Lower leg skin (tissue), 4 donors: Measurements from ENCODE around the gene ARHGEF16. TPM values are rescaled to one million over a fixed set of nuclear protein-coding genes. Genes with fewer than 3 reads are reported as not detected.
A peak's percentile ranks its signal among the peaks of the same experiment; 100 is the strongest.

Experiments used
- DNase-seq, 2 donors: peaks; one replicate each; pipeline ENCODE4 v3.0.0-alpha.2; 2019; ENCODE audit warnings: low spot score in 2 of 2
- H3K4me3 ChIP-seq: fragments of 200-600 bp; sonication (generic); 2 replicates; pipeline ENCODE4 v1.5.1; 2017; ENCODE audit warnings: mild to moderate bottlenecking, low read depth; ENCODE audit not compliant: poor library complexity, severe bottlenecking
- CTCF ChIP-seq, 3 donors: fragments of 450-650 bp; IDR thresholded peaks; one replicate each; pipeline ENCODE4 v1.5.1; 2016; ENCODE audit warnings: antibody characterized with exemption in 3 of 3, mild to moderate bottlenecking in 3 of 3, moderate library complexity in 2 of 3
- POLR2A ChIP-seq, 2 donors: fragments of 450-650 bp; IDR thresholded peaks; one replicate each; pipeline ENCODE4 v1.6.1; 2016 to 2017; ENCODE audit warnings: antibody characterized with exemption in 2 of 2, mild to moderate bottlenecking in 1 of 2, moderate library complexity in 1 of 2
- WGBS, 2 donors: methylation state at CpG; one replicate each; pipeline ENCODE4 v1.1.5; 2018; 5-methylcytosine and 5-hydroxymethylcytosine counted together
- intact Hi-C: fragments of 100-400 bp; cut with DNase I; formaldehyde crosslinking; loops from one replicate; pipeline ENCODE4 v1.15.0; 2023; ENCODE audit warnings: low total_unique reads
- total RNA-seq, 4 donors: library from RNA; depleted of rRNA; stranded (reverse); fragments of >200 nt; gene quantifications; one replicate each; pipeline ENCODE4 v1.1.0, GENCODE V29; 2016

The ARHGEF16 gene
- total RNA-seq, 4 donors from 2014 or later: 7.9 to 11.5 (median 9.8) TPM

- DNase-seq: no peak
- intact Hi-C loops: no loop called here
- 81 to 97% methylated on average over 5 to 22 of the region's 25 CpGs for WGBS, 2 donors
- H3K4me3 ChIP-seq: no peak overlapping the region
- no peak for TF ChIP-seq POLR2A (IDR thresholded peaks at IDR 0.05)
- no peak for TF ChIP-seq CTCF (IDR thresholded peaks at IDR 0.05)
Observed at GRCh38 chr1:3472088-3472850, 17.8 kb downstream of the ARHGEF16 start.

DNA sequence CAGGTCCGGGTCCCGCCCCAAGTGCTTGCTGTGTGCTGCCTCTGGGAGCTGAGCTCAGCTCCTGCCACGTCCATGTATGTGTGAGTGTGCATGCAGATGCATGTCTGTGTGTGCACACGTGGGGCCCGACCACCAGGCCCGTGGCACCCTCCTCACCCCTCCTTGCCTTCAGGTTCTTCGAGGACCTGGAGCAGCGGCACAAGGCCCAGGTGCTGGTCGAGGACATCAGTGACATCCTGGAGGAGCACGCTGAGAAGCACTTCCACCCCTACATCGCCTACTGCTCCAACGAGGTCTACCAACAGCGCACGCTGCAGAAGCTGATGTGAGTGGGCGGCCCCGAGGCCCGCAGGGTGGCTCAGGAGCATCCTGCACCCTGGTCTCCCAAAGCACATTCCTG lies 18.4 kb downstream of the ARHGEF16 start:
- DNase-seq: no peak
- 61 to 67% methylated on average over 13 to 17 of the region's 17 CpGs for WGBS, 2 donors
- intact Hi-C loops: no loop called here
- H3K4me3 ChIP-seq: no peak overlapping the region
- TF ChIP-seq POLR2A (IDR thresholded peaks at IDR 0.05): no peak
- TF ChIP-seq CTCF (IDR thresholded peaks at IDR 0.05): no peak

- no peak for TF ChIP-seq POLR2A (IDR thresholded peaks at IDR 0.05)
- no peak for TF ChIP-seq CTCF (IDR thresholded peaks at IDR 0.05)
- DNase-seq: peak in 1 of 2 donors; percentile 63
- whole genome bisulfite sequencing, 2 donors: 23 to 29% methylated on average over 11 to 15 of the region's 20 CpGs
- H3K4me3 ChIP-seq: no peak overlapping the region
- intact Hi-C loops: no loop called here
Observed at GRCh38 chr1:3473381-3473844, 18.9 kb downstream of the ARHGEF16 start.

GRCh38 chr1:3474016-3474415 lies 19.6 kb downstream of the ARHGEF16 start:
- intact Hi-C loops: no loop called here
- TF ChIP-seq CTCF (IDR thresholded peaks at IDR 0.05) (no peak), POLR2A (IDR thresholded peaks at IDR 0.05) (no peak)
- WGBS, 2 donors: 58 to 73% methylated on average over 8 of the region's 8 CpGs
- no peak for DNase-seq
- H3K4me3 ChIP-seq: no peak overlapping the region

DNA sequence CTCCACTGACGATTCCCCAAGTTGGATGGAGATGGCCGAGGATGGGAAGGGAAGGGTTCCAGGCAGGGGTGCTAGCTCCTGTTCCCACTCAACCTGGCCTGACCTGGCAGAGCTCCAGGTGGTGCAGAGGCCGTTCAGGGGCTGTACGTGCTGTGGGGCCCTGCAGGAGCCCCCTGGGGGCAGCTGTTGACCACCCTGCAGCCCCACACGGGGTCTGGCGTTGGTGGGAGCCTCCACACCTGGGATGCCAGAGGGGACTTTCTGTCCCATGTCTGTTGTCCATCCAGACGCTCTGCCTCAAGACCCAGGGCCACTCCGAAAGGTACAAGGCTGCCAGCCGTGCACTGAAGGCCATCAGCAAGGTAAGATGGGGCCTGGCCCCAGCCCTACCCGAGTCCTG lies 20.0 kb downstream of the ARHGEF16 start:
- H3K4me3 ChIP-seq: no peak overlapping the region
- intact Hi-C loops: no loop called here
- DNase-seq: no peak
- 49 to 50% methylated on average over 4 to 7 of the region's 10 CpGs for WGBS, 2 donors
- TF ChIP-seq POLR2A (IDR thresholded peaks at IDR 0.05) (no peak), CTCF (IDR thresholded peaks at IDR 0.05) (no peak)
